T-helper 1 cell treated with Interleukin-12 subunit alpha and Interleukin-12 subunit beta and Interleukin-4 antibody, amounts not matched to agents 30 ng/mL and 1 ng/mL, for 36 hours (primary cell): Measurements from ENCODE around the gene NT5DC1. TPM values are rescaled to one million over a fixed set of nuclear protein-coding genes. Genes with fewer than 3 reads are reported as not detected.
"Not testable (repeated sequence)": the region's sequence is repeated elsewhere in the genome, so short reads cannot be mapped to it uniquely, and the experiment has no call there.

Source experiments
- intact Hi-C: fragments of 100-400 bp; cut with micrococcal nuclease; formaldehyde crosslinking; loops from one replicate; pipeline ENCODE4 v1.15.1; 2024
- total RNA-seq: library from RNA; stranded (reverse); gene quantifications from 2 replicates; pipeline ENCODE4 v1.2.3, GENCODE V29; 2022

Gene NT5DC1
- total RNA-seq, 1 donor from 2014 or later = 34.4 TPM

GRCh38 chr6:116268589-116269293 lies 168.1 kb downstream of the NT5DC1 start:
- intact Hi-C loops = loop anchor here (1.0 kb wide), 4 partner anchors 11 to 293 kb away; partner anchors contain the start of genes TSPYL1 and TSPYL4

- intact Hi-C loops = no loop called here
These were observed 170.6 kb downstream of the NT5DC1 start for GRCh38 chr6:116271149-116271708.

- intact Hi-C loops = loop anchor here (5.0 kb wide), 1 partner anchor 95 kb away; the partner anchor contains the start of gene DSE
These were observed 176.5 kb downstream of the NT5DC1 start for GRCh38 chr6:116277124-116277523.

GRCh38 chr6:116278481-116278829 lies 177.8 kb downstream of the NT5DC1 start:
- intact Hi-C loops = loop anchor here (5.0 kb wide), 1 partner anchor 94 kb away; the partner anchor contains the start of gene DSE

GRCh38 chr6:116278854-116279231 lies 178.2 kb downstream of the NT5DC1 start:
- intact Hi-C loops = loop anchor here (1.0 to 5.0 kb wide), 7 partner anchors 11 to 402 kb away; partner anchors contain the start of genes DSE, KPNA5, RWDD1 and TSPYL4

GRCh38 chr6:116279232-116280160 lies 178.8 kb downstream of the NT5DC1 start, which contains the start of gene TSPYL1:
Gene TSPYL1, minus strand, starts transcription at chr6:116279930. Its CDS starts 100 bp downstream, at chr6:116279830.
- intact Hi-C loops = loop anchor here (1.0 to 5.0 kb wide), 9 partner anchors 11 to 402 kb away; partner anchors contain the start of genes DSE, KPNA5, RWDD1 and TSPYL4

- intact Hi-C loops = loop anchor here (1.0 kb wide), 2 partner anchors 179 to 182 kb away; no protein-coding TSS in a partner anchor
These were observed 179.7 kb downstream of the NT5DC1 start for GRCh38 chr6:116280161-116280932.

GRCh38 chr6:116280933-116281316 lies 180.3 kb downstream of the NT5DC1 start:
- intact Hi-C loops = loop anchor here (1.0 kb wide), 2 partner anchors 180 to 181 kb away; no protein-coding TSS in a partner anchor

- intact Hi-C loops = no loop called here
These were observed 182.0 kb downstream of the NT5DC1 start for GRCh38 chr6:116282698-116283097.

- intact Hi-C loops = no loop called here
These were observed 182.5 kb downstream of the NT5DC1 start for GRCh38 chr6:116283191-116283590.

GRCh38 chr6:116284984-116285383 lies 184.3 kb downstream of the NT5DC1 start:
- intact Hi-C loops = not testable (repeated sequence)

- intact Hi-C loops = loop anchor here (1.0 to 2.0 kb wide), 6 partner anchors 70 to 358 kb away; no protein-coding TSS in a partner anchor
These were observed 186.2 kb downstream of the NT5DC1 start for GRCh38 chr6:116286773-116287358.

GRCh38 chr6:116287689-116288282 lies 187.1 kb downstream of the NT5DC1 start:
- intact Hi-C loops = loop anchor here (1.0 to 2.0 kb wide), 6 partner anchors 71 to 358 kb away; no protein-coding TSS in a partner anchor

GRCh38 chr6:116289876-116290275 lies 189.2 kb downstream of the NT5DC1 start:
- intact Hi-C loops = no loop called here

- intact Hi-C loops = no loop called here
These were observed 190.1 kb downstream of the NT5DC1 start for GRCh38 chr6:116290799-116291198.

- intact Hi-C loops = no loop called here
These were observed 191.2 kb downstream of the NT5DC1 start for GRCh38 chr6:116291701-116292396.

GRCh38 chr6:116292553-116292952 lies 191.9 kb downstream of the NT5DC1 start:
- intact Hi-C loops = no loop called here

- intact Hi-C loops = no loop called here
These were observed 197.6 kb downstream of the NT5DC1 start for GRCh38 chr6:116298273-116298672.

GRCh38 chr6:116298973-116299372 lies 198.3 kb downstream of the NT5DC1 start:
- intact Hi-C loops = no loop called here
